SIG-M5 (cell line): Measurements from ENCODE around the gene CABS1.

Source experiments
- DNase-seq: peaks from one replicate; lab custom pipeline; 2025; lab: John Stamatoyannopoulos, UW

Gene CABS1

DNA sequence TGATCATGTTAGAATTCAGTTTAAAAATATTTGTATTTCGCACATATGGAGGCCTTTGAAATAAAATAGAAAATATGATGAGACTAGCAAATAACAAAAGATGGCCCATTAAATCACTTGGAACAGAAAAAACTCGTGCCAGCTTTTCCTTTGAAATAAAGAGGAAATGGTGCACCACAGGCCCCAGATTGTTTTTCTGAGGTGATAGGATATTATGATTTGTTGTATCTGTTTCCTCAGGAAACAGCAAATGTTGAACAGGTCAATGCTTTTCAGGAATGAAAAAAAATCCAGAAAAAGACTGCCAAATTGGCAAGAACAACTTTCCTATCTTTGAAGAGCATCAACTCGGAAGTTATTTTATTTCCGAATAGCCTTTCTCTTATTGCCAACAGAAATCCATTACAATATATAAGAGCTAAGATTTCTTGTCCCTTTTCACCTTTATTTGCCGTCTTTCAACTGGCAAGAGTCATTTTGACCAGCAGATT lies 48.0 kb downstream of the CABS1 start, which contains the start of gene SMR3B:
TSS of gene SMR3B (plus strand) at position 441 of the 491 bp plus-strand sequence. CDS start 1,380 bp downstream, outside the sequence.
- no peak for DNase-seq
